Stomach (tissue), 4 donors: ENCODE measurements around the gene ISCA1.

Experiments
- CTCF ChIP-seq, 7 experiments: fragments of 450-650 bp in 4 of 7; fragments of 200-600 bp in 3 of 7; sonication (generic) in 3 of 7; IDR thresholded peaks; one replicate each; pipeline ENCODE4 v1.5.1; 2016 to 2019; ENCODE audit warnings: antibody characterized with exemption in 7 of 7, control low read depth in 2 of 7, mild to moderate bottlenecking in 1 of 7
- POLR2A ChIP-seq, 4 donors: fragments of 450-650 bp; IDR thresholded peaks; one replicate each; pipeline ENCODE4 v1.6.1; 2016; ENCODE audit warnings: antibody characterized with exemption in 4 of 4, control low read depth in 2 of 4, mild to moderate bottlenecking in 1 of 4, moderate library complexity in 1 of 4
- POLR2AphosphoS5 ChIP-seq, 3 donors: sonication (generic); formaldehyde crosslinking; IDR thresholded peaks; one replicate each; pipeline ENCODE4 v1.6.1; 2016; ENCODE audit warnings: antibody characterized with exemption in 3 of 3

- TF ChIP-seq POLR2AphosphoS5 (IDR thresholded peaks at IDR 0.05) (no peak), CTCF (IDR thresholded peaks at IDR 0.05) (no peak), POLR2A (IDR thresholded peaks at IDR 0.05) (no peak)
Observed at GRCh38 chr9:86217076-86217755, 65.1 kb downstream of the ISCA1 start.
